Fibroblast of mammary gland (primary cell): ENCODE measurements around the gene GRIA4.
"Not testable (repeated sequence)": the region's sequence is repeated elsewhere in the genome, so short reads cannot be mapped to it uniquely, and the experiment has no call there.

Source experiments
- DNase-seq: peaks from one replicate; pipeline ENCODE4 v3.0.0-alpha.2; 2010; ENCODE audit warnings: low read depth
- H3K4me3 ChIP-seq: 2 replicates; pipeline ENCODE4 v1.5.1; 2011; ENCODE audit warnings: low read depth, mild to moderate bottlenecking, low read length, moderate library complexity; ENCODE audit not compliant: control insufficient read depth
- CTCF ChIP-seq: conservative IDR thresholded peaks from 2 replicates; pipeline ENCODE4 v1.5.1; 2011; ENCODE audit warnings: low read depth, low read length, inconsistent platforms; ENCODE audit not compliant: control insufficient read depth, insufficient read depth

The GRIA4 gene

DNA sequence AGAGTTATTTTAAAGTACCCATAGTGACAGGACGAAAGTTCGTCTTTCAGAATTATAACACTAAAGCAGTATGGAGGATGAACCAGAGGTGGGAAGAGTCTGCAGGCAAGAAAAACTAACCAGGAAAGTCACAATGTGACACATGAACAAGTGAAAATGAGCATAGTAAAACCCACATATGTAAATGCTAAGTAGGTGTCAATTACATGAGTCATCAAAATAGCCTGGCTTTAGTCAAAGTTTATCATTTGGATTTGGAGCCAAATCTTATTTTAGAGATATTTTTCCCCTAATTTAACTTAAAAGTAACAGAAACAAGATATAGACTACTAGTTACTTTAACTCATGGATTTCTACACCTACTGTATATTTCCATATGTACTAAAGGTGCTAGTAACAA, 159.8 kb downstream of the GRIA4 start:
- no peak overlapping the region for H3K4me3 ChIP-seq

DNA sequence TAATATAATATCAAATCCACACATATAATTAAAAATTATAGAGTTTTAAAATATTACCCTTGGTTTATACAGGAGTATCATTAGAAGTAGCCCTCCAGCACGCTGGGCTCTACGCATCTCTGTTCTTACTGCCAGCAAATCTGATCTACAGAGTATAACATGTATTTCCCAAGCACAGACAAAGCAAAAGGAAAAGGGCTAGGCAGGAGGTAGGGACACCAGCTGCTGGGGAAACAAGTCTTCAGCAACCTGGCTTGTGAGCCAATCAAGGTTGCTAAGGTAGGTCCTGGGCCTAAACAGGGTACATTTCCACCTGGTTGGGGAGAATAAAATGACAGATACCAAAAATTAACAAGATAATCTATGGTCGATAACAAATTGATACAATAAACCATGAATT, 163.6 kb downstream of the GRIA4 start:
- not testable (repeated sequence) for DNase-seq, H3K4me3 ChIP-seq

More for the DNA sequence above, 159.8 kb downstream of the GRIA4 start:
- DNase-seq = no peak
- no peak for TF ChIP-seq CTCF

DNA sequence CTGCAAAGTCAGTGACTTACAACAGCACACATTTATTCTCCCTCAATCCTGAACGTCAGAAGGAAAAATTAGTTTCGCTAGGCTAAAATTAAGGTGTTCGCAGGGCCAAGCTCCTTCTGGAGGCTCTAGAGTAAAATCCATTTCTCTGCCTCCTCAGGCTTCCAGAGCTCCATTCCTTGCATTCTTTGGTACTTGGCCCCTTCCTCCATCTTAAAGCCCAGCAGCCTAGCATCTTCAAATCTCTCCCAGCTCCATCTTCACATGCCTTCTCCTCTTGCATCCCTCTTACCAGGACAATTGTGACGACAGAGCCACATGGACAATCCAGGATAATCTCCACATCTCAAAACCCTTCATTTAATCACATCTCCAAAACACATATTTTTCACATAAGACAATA, 165.0 kb downstream of the GRIA4 start:
- no peak overlapping the region for H3K4me3 ChIP-seq
- no peak for TF ChIP-seq CTCF
- DNase-seq = no peak

DNA sequence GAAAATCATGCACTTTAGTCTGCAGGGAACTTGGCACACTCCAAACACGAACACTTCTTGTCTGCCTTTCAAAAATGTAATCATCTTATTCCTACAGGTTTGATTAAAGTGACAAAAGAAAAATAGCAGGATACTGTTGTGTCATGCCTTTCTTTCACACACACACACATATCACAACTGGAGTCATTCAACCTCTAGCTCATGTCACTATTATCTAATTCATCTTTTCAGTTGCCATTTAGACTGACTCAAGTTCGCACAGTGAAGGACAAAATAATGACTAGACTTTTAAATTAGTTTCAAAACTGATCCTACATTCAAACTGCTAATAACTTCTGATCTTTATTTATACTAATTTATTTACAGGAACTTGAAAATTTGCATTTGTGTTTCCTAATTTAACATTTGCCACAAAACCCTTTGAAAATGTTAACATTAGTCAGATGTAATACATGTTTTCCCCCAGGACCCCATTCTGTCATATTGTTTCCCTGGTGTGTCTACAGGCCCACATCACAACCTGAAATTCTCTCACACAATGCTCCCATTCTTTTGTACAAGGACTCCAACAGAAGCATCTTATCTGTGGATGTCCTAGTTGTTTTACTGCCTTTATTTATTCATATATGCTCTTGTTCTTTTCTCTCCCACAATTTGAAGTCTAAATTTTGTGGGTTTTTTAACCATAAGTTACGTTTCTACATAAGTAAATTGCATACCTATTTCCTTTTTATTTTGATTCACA, 171.1 kb downstream of the GRIA4 start:
- TF ChIP-seq CTCF = no peak
- DNase-seq = no peak
- H3K4me3 ChIP-seq = no peak overlapping the region

GRCh38 chr11:105781807-105782206, 171.9 kb downstream of the GRIA4 start:
- no peak for DNase-seq
- TF ChIP-seq CTCF = no peak
- no peak overlapping the region for H3K4me3 ChIP-seq

- DNase-seq = no peak
- no peak overlapping the region for H3K4me3 ChIP-seq
- no peak for TF ChIP-seq CTCF
These were observed 173.3 kb downstream of the GRIA4 start for GRCh38 chr11:105783216-105783615.

DNA sequence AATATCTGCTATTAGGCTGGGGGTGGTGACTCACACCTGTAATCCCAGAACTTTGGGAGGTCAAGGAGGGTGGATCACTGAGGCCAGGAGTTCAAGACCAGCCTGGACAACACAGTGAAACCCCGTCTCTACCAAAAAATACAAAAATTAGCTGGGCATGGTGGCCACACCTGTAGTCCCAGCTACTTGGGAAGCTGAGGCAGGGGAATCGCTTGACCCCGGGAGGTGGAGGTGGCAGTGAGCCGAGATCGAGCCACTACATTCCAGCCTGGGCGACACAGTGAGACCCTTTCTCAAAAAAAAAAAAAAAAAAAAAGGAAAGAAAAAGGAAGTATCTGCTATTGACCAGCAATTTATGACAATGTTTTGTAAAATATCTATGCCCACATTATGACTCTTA, 176.0 kb downstream of the GRIA4 start:
- DNase-seq = not testable (repeated sequence)

DNA sequence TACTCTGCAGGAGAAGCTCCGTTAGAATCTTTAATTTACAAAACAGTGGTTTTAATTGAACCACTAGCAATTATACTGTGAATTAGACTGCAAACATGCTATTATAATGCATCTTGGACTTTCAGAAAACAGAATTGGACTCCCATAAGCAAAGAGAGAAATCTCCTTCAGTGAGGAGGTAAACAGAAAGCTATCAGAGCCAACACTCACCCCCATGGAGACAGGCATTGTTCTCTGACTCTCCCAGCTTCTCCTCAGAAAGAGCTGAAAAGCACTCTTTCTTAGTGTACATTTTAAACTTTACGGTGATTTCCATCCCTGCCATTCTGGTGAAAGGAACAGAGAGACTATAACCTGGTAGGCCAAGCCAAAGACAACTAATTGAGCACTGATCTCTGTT, 176.9 kb downstream of the GRIA4 start:
- no peak overlapping the region for H3K4me3 ChIP-seq
- TF ChIP-seq CTCF = no peak
- DNase-seq = no peak

More for the DNA sequence above, 176.0 kb downstream of the GRIA4 start:
- not testable (repeated sequence) for H3K4me3 ChIP-seq
